Natural killer cell (primary cell): ENCODE results near the gene CCDC187. TPM values are rescaled to one million over a fixed set of nuclear protein-coding genes. Genes with fewer than 3 reads are reported as not detected.
"Not testable (repeated sequence)": the region's sequence is repeated elsewhere in the genome, so short reads cannot be mapped to it uniquely, and the experiment has no call there.

Experiments used
- ATAC-seq, 3 donors: fragments of 150-1000 bp in 2 of 3; fragments of 200-7000 bp in 1 of 3; cut with Tn5 transposase; 1 replicate in 1 of 3; 2 replicates in 2 of 3; pipeline ENCODE4 v1.10.0; 2021; ENCODE audit warnings: mild to moderate bottlenecking in 2 of 3, moderate library complexity in 2 of 3
- DNase-seq, 2 donors: peaks; one replicate each; pipeline versions ENCODE4 v3.0.0 to v3.0.0-alpha.2; 2013 to 2021; ENCODE audit warnings: mixed read lengths in 1 of 2
- H3K27ac ChIP-seq: one replicate; pipeline ENCODE4 v1.5.1; 2013; ENCODE audit warnings: mild to moderate bottlenecking, low read length
- H3K27me3 ChIP-seq: one replicate; pipeline ENCODE4 v1.6.1; 2013; ENCODE audit warnings: low read length; ENCODE audit not compliant: control insufficient read depth, insufficient read depth
- H3K36me3 ChIP-seq: one replicate; pipeline ENCODE4 v1.6.1; 2013; ENCODE audit warnings: low read length; ENCODE audit not compliant: control insufficient read depth, insufficient read depth
- H3K4me1 ChIP-seq: one replicate; pipeline ENCODE4 v1.6.1; 2013; ENCODE audit warnings: low read length; ENCODE audit not compliant: control insufficient read depth, insufficient read depth
- H3K4me3 ChIP-seq: one replicate; pipeline ENCODE4 v1.5.1; 2013; ENCODE audit warnings: low read length
- H3K9me3 ChIP-seq: one replicate; pipeline ENCODE4 v1.6.1; 2013; ENCODE audit warnings: low read length; ENCODE audit not compliant: control insufficient read depth, insufficient read depth
- H3K27ac Mint-ChIP-seq, 2 donors: one replicate each; pipeline ENCODE4 v1.8.0; 2022; ENCODE audit warnings: mild to moderate bottlenecking in 2 of 2, mixed read lengths in 2 of 2, moderate library complexity in 1 of 2
- H3K27me3 Mint-ChIP-seq, 2 donors: one replicate each; pipeline ENCODE4 v1.8.0; 2022; ENCODE audit warnings: low read depth in 2 of 2, mixed read lengths in 2 of 2
- H3K36me3 Mint-ChIP-seq: one replicate; pipeline ENCODE4 v1.8.0; 2022; ENCODE audit warnings: mixed read lengths
- H3K4me1 Mint-ChIP-seq, 2 donors: one replicate each; pipeline ENCODE4 v1.8.0; 2022; ENCODE audit warnings: mixed read lengths in 2 of 2
- H3K4me3 Mint-ChIP-seq: one replicate; pipeline ENCODE4 v1.8.0; 2022; ENCODE audit warnings: mild to moderate bottlenecking, moderate library complexity, mixed read lengths
- H3K9me3 Mint-ChIP-seq, 2 donors: one replicate each; pipeline ENCODE4 v1.8.0; 2022; ENCODE audit warnings: mixed read lengths in 2 of 2
- WGBS: methylation state at CpG from one replicate; pipeline ENCODE4 v1.1.7; 2013; ENCODE audit warnings: missing lambda C conversion rate; ENCODE audit not compliant: insufficient coverage; 5-methylcytosine and 5-hydroxymethylcytosine counted together
- intact Hi-C: fragments of 100-400 bp; cut with micrococcal nuclease; formaldehyde crosslinking; loops from one replicate; pipeline ENCODE4 v1.14.2; 2022
- total RNA-seq, 4 donors: library from RNA; stranded (reverse); fragments of 120-200 nt in 1 of 4; gene quantifications; one replicate each; pipeline versions ENCODE4 v1.2.3 to v1.2.4, GENCODE V29; 2013 to 2022
- TF ChIP-seq, protein P1 (sequence below): fragments of 200-600 bp; IDR thresholded peaks from one replicate; pipeline ENCODE4 v1.8.0; 2022; ENCODE audit warnings: antibody characterized with exemption

Gene CCDC187
- total RNA-seq, 3 donors from 2014 or later (not counting 1 experiment from before 2014, with no cell fraction given), result 0.18 TPM; not detected in 2

DNA sequence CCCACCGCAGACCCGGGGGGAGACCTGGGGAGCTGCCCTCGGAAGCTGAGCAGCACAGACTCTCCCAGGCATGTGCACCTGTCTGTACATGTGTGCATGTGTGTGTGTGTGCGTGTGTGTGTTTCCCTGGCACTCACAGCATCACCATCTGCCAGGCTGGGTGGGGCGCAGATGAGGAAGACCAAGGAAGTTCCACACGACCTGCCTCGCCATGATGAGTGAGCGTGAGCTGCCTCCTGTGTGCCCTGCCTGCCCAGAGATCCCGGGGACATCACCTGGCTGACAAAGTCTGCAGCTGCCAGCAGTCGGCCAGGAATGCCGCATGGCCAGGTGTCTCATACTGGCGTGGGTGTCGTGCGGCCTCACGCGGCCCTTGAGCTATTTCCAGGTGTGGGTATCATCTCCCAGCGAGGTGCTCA, 19.5 kb upstream of the CCDC187 start:
- Histone ChIP-seq H3K9me3 (no peaks in the 10 kb centered on the region), H3K27me3 (peaks cover 6% of the 10 kb centered on the region), H3K36me3 (no peaks in the 10 kb centered on the region), H3K4me1 (peaks cover 17% of the 10 kb centered on the region), H3K27ac (no peak overlapping the region), H3K4me3 (no peak overlapping the region)
- WGBS, result 72% methylated on average over 17 of the region's 17 CpGs
- DNase-seq, result peak in 1 of 2 donors; percentile 28
- intact Hi-C loops, result no loop called here
- H3K4me1 Mint-ChIP-seq, result no peaks in the 10 kb centered on the region
- no peaks in the 10 kb centered on the region for H3K36me3 Mint-ChIP-seq
- ATAC-seq, result no peak
- no peaks in the 10 kb centered on the region for H3K27me3 Mint-ChIP-seq
- TF ChIP-seq, protein P1, sequence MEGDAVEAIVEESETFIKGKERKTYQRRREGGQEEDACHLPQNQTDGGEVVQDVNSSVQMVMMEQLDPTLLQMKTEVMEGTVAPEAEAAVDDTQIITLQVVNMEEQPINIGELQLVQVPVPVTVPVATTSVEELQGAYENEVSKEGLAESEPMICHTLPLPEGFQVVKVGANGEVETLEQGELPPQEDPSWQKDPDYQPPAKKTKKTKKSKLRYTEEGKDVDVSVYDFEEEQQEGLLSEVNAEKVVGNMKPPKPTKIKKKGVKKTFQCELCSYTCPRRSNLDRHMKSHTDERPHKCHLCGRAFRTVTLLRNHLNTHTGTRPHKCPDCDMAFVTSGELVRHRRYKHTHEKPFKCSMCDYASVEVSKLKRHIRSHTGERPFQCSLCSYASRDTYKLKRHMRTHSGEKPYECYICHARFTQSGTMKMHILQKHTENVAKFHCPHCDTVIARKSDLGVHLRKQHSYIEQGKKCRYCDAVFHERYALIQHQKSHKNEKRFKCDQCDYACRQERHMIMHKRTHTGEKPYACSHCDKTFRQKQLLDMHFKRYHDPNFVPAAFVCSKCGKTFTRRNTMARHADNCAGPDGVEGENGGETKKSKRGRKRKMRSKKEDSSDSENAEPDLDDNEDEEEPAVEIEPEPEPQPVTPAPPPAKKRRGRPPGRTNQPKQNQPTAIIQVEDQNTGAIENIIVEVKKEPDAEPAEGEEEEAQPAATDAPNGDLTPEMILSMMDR, result no peak
- no peaks in the 10 kb centered on the region for H3K9me3 Mint-ChIP-seq
- no peak overlapping the region for H3K4me3 Mint-ChIP-seq
- no peak overlapping the region for H3K27ac Mint-ChIP-seq

DNA sequence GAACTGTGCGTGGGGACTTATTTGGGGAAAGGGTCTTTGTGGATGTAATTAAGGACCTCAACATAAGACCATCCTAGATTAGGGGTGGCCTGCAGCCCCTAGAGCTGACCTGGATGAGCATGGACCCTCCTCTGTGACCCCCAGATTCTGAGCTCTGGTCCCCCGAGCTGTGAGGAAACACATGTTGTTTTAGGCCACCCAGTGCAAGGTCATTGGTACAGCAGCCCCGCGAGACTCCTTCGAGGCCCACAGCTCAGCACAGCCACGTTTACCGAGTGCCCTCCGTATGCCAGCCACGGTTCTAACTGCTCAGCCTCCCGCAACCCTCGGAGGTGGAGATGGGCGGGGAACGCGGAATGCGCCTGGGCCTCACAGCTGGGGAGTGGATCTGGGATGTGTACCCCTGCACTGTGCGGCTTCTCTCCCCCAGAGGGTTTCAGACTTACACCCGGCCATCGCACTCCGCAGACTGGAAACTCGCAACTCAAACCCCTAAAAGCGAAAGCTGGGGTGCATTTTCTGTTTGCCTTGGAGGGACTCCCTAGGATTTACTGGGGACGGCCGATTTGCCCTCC, 18.9 kb upstream of the CCDC187 start:
- TF ChIP-seq, protein P1, result no peak
- Mint-ChIP-seq H3K4me1 (no peaks in the 10 kb centered on the region), H3K36me3 (no peaks in the 10 kb centered on the region), H3K4me3 (no peak overlapping the region), H3K27ac (no peak overlapping the region), H3K9me3 (no peaks in the 10 kb centered on the region), H3K27me3 (no peaks in the 10 kb centered on the region)
- Histone ChIP-seq H3K27me3 (peaks cover 3% of the 10 kb centered on the region), H3K9me3 (no peaks in the 10 kb centered on the region), H3K4me1 (peaks cover 17% of the 10 kb centered on the region), H3K36me3 (no peaks in the 10 kb centered on the region), H3K4me3 (no peak overlapping the region), H3K27ac (no peak overlapping the region)
- no peak for DNase-seq
- ATAC-seq, result no peak
- intact Hi-C loops, result no loop called here
- 80% methylated on average over 23 of the region's 23 CpGs for WGBS

DNA sequence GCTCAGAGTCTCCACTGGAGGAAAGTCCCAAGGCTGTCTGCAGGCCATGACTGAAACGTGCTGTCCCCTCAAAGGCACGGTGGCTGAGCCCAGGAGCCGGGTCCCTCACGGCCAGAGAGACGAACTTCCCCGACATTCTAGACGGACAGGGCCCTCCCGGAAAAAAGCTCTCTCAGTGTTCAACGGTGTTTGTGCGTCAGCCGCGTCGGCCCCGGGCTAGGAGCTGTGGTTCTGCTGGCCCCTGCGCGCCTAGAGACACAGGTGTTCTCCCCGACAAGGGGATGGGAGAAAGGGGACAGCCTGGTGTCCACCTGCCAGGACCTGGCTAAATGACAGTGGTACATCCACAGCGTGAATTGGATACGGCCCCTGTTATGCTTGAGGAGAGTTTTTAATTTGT, 17.7 kb upstream of the CCDC187 start:
- peaks cover 11 to 13% of the 10 kb centered on the region in 2 donors for H3K4me1 Mint-ChIP-seq
- TF ChIP-seq, protein P1, result no peak
- 89% methylated on average over 19 of the region's 19 CpGs for WGBS
- H3K9me3 ChIP-seq, result peaks cover 10% of the 10 kb centered on the region
- peaks cover 24% of the 10 kb centered on the region for H3K4me1 ChIP-seq
- no peak overlapping the region for H3K27ac Mint-ChIP-seq
- ATAC-seq (no peak), DNase-seq (no peak)
- intact Hi-C loops, result no loop called here
- H3K27ac ChIP-seq, result no peak overlapping the region
- no peaks in the 10 kb centered on the region for H3K36me3 ChIP-seq
- H3K27me3 Mint-ChIP-seq, result peaks cover 0 to under 1% of the 10 kb centered on the region in 2 donors
- H3K4me3 ChIP-seq, result no peak overlapping the region
- no peaks in the 10 kb centered on the region for H3K9me3 Mint-ChIP-seq
- H3K36me3 Mint-ChIP-seq, result no peaks in the 10 kb centered on the region
- H3K27me3 ChIP-seq, result no peaks in the 10 kb centered on the region
- no peak overlapping the region for H3K4me3 Mint-ChIP-seq

DNA sequence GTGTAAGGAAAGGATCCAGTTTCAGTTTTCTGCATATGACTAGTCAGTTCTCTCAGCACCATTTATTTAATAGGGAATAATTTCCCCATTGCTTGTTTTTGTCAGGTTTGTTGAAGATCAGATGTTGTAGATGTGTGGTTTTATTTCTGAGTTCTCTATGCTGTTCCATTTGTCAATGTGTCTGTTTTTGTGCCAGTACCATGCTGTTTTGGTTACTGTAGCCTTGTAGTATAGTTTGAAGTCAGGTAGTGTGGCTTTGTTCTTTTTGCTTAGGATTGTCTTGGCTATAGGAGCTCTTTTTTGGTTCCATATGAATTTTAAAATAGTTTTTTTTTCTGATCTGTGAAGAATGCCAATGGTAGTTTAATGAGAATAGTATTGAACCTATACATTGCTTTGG, 17.1 kb upstream of the CCDC187 start:
- H3K4me3 ChIP-seq, H3K36me3 Mint-ChIP-seq, H3K4me3 Mint-ChIP-seq, intact Hi-C loops, H3K27me3 Mint-ChIP-seq, H3K36me3 ChIP-seq, H3K27ac Mint-ChIP-seq, ATAC-seq, H3K27ac ChIP-seq, H3K27me3 ChIP-seq, H3K9me3 Mint-ChIP-seq, DNase-seq: not testable (repeated sequence)
- Histone ChIP-seq H3K9me3 (peaks cover 16% of the 10 kb centered on the region), H3K4me1 (peaks cover 21% of the 10 kb centered on the region)
- H3K4me1 Mint-ChIP-seq, result peaks cover 17 to 19% of the 10 kb centered on the region in 2 donors

DNA sequence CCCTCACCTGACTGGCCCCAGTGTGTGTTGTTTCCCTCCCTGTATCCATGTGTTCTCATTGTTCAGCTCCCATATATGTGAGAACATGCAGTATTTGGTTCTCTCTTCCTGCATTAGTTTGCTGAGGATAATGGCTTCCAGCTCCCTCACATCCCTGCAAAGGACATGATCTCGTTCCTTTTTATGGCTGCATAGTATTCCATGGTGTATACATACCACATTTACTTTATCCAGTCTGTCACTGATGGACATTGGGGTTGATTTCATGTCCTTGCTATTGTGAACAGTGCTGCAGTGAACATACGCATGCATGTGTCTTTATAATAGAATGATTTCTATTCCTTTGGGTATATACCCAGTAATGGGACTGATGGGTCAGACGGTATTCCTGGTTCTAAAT, 16.1 kb upstream of the CCDC187 start:
- not testable (repeated sequence) for H3K27ac ChIP-seq, H3K27ac Mint-ChIP-seq, H3K27me3 Mint-ChIP-seq, H3K36me3 Mint-ChIP-seq, H3K27me3 ChIP-seq, H3K4me3 ChIP-seq, H3K9me3 Mint-ChIP-seq, DNase-seq, H3K36me3 ChIP-seq, ATAC-seq, H3K4me3 Mint-ChIP-seq
- peaks cover 27 to 29% of the 10 kb centered on the region in 2 donors for H3K4me1 Mint-ChIP-seq
- peaks cover 32% of the 10 kb centered on the region for H3K4me1 ChIP-seq
- H3K9me3 ChIP-seq, result peaks cover 26% of the 10 kb centered on the region
- 89% methylated on average over 3 of the region's 3 CpGs for WGBS
- intact Hi-C loops, result loop anchor here (10.0 kb wide), 3 partner anchors 45 to 1395 kb away; partner anchors contain the start of genes DNLZ and SNAPC4

DNA sequence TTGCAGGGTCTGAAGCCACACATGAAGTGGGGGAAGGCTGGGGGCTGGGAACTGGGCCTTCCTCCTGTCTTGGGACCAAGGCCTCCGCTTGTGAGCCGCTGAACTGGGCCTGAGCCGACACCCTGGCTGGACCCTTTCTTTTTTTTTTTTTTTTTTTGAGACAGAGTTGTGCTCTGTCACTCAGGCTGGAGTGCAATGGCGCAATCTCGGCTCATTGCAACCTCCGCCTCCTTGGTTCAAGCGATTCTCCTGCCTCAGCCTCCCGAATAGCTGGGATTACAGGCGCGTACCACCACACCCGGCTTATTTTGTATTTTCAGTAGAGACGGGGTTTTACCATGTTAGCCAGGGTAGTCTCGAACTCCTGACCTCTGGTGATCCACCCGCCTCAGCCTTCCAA, 15.3 kb upstream of the CCDC187 start:
- not testable (repeated sequence) for H3K27ac ChIP-seq, H3K36me3 Mint-ChIP-seq, H3K27me3 Mint-ChIP-seq, DNase-seq, ATAC-seq, H3K4me3 ChIP-seq, H3K9me3 Mint-ChIP-seq, H3K27ac Mint-ChIP-seq, H3K4me3 Mint-ChIP-seq, H3K27me3 ChIP-seq, H3K36me3 ChIP-seq
- H3K9me3 ChIP-seq, result peaks cover 29% of the 10 kb centered on the region
- WGBS, result 96% methylated on average over 14 of the region's 14 CpGs
- intact Hi-C loops, result loop anchor here (10.0 kb wide), 3 partner anchors 46 to 1396 kb away; partner anchors contain the start of genes DNLZ and SNAPC4
- H3K4me1 Mint-ChIP-seq, result peaks cover 33 to 35% of the 10 kb centered on the region in 2 donors
- H3K4me1 ChIP-seq, result peaks cover 34% of the 10 kb centered on the region
